GM18505 (cell line): ENCODE measurements around the gene CCDC91.
"Not testable (repeated sequence)": the region's sequence is repeated elsewhere in the genome, so short reads cannot be mapped to it uniquely, and the experiment has no call there.

ENCODE experiments used
- ATAC-seq: cut with Tn5 transposase; IDR thresholded peaks from one replicate; pipeline ENCODE4 v1.9.1; 2021; ENCODE audit not compliant: unreplicated experiment
- POLR2A ChIP-seq: IDR thresholded peaks from 4 replicates; pipeline ENCODE4 v1.6.1; 2011; ENCODE audit warnings: borderline replicate concordance; ENCODE audit not compliant: insufficient read depth, insufficient read length; ENCODE audit errors: extremely low read depth

Gene CCDC91

GRCh38 chr12:28351414-28351813 is 161.2 kb downstream of the CCDC91 start:
- no peak for ATAC-seq
- TF ChIP-seq POLR2A = no peak

- ATAC-seq = no peak
- no peak for TF ChIP-seq POLR2A
Measured at GRCh38 chr12:28355161-28355560, 164.9 kb downstream of the CCDC91 start.

GRCh38 chr12:28360253-28360652 is 170.0 kb downstream of the CCDC91 start:
- TF ChIP-seq POLR2A = no peak
- no peak for ATAC-seq

- TF ChIP-seq POLR2A = no peak
- no peak for ATAC-seq
Measured at GRCh38 chr12:28367326-28367725, 177.1 kb downstream of the CCDC91 start.

GRCh38 chr12:28367993-28368392 is 177.7 kb downstream of the CCDC91 start:
- no peak for TF ChIP-seq POLR2A
- ATAC-seq = no peak

GRCh38 chr12:28369483-28369882 is 179.2 kb downstream of the CCDC91 start:
- TF ChIP-seq POLR2A = no peak
- no peak for ATAC-seq

GRCh38 chr12:28374556-28374955 is 184.3 kb downstream of the CCDC91 start:
- TF ChIP-seq POLR2A = no peak
- ATAC-seq = no peak

- TF ChIP-seq POLR2A = no peak
- ATAC-seq = no peak
Measured at GRCh38 chr12:28378736-28379135, 188.5 kb downstream of the CCDC91 start.

- not testable (repeated sequence) for ATAC-seq
Measured at GRCh38 chr12:28379779-28380178, 189.5 kb downstream of the CCDC91 start.

- no peak for TF ChIP-seq POLR2A
- no peak for ATAC-seq
Measured at GRCh38 chr12:28383368-28383767, 193.1 kb downstream of the CCDC91 start.

- no peak for TF ChIP-seq POLR2A
- ATAC-seq = no peak
Measured at GRCh38 chr12:28388879-28389278, 198.6 kb downstream of the CCDC91 start.

GRCh38 chr12:28390206-28390605 is 199.9 kb downstream of the CCDC91 start:
- no peak for ATAC-seq
- TF ChIP-seq POLR2A = no peak

- ATAC-seq = no peak
- TF ChIP-seq POLR2A = no peak
Measured at GRCh38 chr12:28390761-28391385, 200.6 kb downstream of the CCDC91 start.

GRCh38 chr12:28409892-28410291 is 219.6 kb downstream of the CCDC91 start:
- TF ChIP-seq POLR2A = no peak
- ATAC-seq = no peak
